Stimulated activated CD8-positive, alpha-beta memory T cell treated with anti-CD3 and anti-CD28 coated beads, Interleukin-4, amount 100 ng/mL, for 48 hours (primary cell): Measurements from ENCODE around the gene TNIK.

Experiments used
- DNase-seq: peaks from one replicate; pipeline ENCODE4 v3.0.0-alpha.2; 2020

Gene TNIK

GRCh38 chr3:171181907-171182690, 278.1 kb downstream of the TNIK start:
- DNase-seq = no peak

DNA sequence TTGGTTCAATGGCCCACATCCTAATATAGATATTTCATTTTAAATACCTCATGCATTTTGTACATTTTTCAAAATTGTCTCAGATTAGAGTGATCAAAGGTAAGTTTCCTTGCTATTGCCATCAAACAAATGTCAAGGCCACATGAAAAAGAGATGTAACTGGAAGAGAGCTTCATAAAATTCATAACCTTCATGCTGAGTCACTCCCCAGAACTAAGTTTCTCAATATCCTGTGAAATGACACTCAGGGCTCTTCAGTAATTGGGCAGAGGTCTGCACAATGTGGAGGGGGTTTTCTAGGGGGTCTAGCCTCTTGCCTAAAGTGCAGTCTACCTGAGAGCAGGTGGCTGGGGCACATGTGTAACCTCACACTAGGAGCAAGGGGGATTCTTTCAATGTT, 281.5 kb downstream of the TNIK start:
- no peak for DNase-seq

- no peak for DNase-seq
Observed at GRCh38 chr3:171177553-171177952, 282.7 kb downstream of the TNIK start.

- DNase-seq = no peak
Observed at GRCh38 chr3:171177056-171177455, 283.1 kb downstream of the TNIK start.

GRCh38 chr3:171176244-171176933, 283.8 kb downstream of the TNIK start:
- DNase-seq = no peak

DNA sequence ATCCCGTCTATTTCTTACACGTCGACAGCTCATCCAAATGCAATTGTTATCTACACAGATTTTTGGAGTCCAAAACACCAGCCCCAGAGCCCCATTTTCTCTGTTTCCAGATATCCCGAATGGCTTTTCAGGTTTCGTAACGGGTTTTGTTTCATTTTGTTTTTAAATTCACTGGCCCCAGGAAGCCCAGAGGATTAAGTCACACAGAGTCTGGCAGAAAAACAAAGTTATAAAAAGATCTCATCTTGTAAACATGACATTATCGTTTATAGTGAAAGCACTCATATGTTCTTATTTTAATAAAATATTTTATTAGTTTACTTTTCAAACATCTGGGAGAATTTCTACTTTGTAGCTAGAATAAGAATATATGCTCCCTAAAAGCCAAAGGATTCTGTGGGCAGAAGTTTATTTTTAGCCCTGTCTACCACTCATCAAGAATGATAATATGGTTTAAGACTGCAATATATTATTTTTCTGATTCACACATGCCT, 284.4 kb downstream of the TNIK start:
- DNase-seq = no peak

- no peak for DNase-seq
Observed at GRCh38 chr3:171173736-171174135, 286.5 kb downstream of the TNIK start.

- peak; percentile 49 for DNase-seq
Observed at GRCh38 chr3:171172070-171172469, 288.1 kb downstream of the TNIK start.

- DNase-seq = no peak
Observed at GRCh38 chr3:171169866-171170265, 290.3 kb downstream of the TNIK start.

- DNase-seq = no peak
Observed at GRCh38 chr3:171169443-171169842, 290.8 kb downstream of the TNIK start.

DNA sequence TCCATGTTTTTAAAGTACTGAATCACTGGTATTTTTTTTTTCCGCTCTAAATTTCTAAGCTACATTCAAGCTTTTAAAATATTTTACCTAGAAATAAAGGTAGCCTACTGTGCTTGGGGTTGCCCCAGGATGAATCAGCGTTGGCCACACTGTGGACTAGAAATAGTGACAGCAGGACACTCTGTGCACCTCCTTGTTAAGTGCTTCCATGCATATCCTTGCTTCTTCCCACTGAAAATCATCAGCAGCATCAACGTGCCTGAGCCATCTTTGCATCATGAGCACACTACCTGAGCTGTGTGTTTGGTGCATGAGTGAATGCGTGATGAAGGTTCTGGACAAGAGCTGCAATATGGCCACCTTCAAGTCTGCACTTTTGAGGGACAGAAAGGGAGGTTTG, 291.7 kb downstream of the TNIK start:
- no peak for DNase-seq

- no peak for DNase-seq
Observed at GRCh38 chr3:171168086-171168485, 292.1 kb downstream of the TNIK start.

DNA sequence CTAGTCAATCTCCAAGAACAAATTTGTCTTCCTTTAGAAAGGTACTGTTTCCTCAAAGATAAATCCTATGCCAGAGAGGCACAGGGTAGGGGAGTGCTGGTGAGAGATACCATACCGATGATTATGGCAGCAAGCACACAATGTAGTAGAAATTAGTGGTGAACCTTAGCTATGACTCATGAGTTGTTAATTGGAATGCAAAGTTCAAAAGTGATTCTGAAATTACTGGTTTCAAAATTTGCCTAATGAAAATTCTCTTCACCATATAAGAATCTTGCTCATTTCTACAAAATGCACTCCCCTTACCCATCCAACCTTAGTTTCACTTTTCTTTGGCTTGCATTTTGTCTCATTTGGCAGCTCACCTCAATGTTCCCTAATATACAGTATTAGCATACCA, 294.2 kb downstream of the TNIK start:
- no peak for DNase-seq

GRCh38 chr3:171165499-171165921, 294.7 kb downstream of the TNIK start:
- no peak for DNase-seq

- no peak for DNase-seq
Observed at GRCh38 chr3:171164067-171164465, 296.1 kb downstream of the TNIK start.

DNA sequence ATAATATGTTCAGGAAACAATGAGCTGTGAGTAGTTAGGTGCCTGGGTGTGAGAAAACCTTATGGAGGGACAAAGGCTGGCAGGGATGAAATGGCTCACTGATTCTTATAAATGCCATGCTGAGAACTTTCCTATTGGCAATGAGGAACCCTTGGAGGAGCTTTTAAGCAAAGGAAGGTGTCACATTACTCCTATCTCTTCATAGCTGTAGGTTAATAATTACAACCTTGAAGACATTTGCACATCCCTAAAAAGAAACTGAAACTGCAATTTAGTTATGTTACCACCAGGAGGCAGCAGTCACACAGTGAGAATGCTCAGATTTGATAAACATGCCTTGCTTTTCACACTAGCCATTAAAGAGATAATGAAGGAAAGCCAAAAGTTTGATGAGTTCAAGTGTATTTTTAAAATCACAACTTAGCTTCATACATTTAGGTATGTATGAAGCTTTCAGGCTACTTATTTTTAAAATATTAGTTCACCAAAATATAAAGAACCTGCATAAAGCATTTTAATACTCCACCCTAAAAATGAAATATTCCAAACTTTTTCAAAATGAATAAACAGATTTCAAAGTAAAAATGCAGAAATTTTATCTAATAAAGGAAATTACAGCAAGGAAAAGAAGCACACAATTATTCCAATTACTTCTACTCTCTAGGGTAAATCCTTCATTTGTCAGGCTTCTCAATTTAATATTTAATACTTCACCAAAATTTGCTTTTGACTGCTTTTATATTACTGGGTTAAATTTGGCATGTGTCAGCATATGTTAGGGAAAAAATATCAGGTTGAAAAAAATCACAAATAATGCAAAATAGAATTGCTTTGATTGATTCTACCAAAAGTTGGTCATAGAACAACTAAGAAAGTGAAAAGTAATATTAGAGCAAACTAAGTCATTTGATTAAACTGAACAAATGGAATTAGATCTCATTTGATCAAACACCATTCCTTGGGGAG, 296.8 kb downstream of the TNIK start:
- no peak for DNase-seq

DNA sequence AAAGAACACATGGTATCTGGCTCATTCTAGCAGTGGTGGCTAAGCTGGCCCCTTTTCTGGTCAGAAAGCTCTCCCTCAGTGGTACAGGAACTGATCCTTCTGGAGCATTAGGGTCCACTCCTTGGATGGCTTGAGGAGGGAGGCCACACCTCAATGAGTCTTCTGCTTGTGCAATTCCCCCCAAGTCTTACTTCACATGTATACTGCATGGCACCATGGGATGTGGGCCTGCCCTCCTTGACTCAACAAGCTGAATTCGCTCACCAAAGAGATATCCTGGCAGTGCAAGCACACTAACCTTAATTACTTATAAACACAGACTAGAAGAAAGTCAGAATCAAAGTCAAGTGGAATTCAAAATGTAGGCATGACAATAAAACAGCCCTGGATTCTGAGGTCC, 299.9 kb downstream of the TNIK start:
- no peak for DNase-seq

- no peak for DNase-seq
Observed at GRCh38 chr3:171159822-171160157, 300.4 kb downstream of the TNIK start.

- no peak for DNase-seq
Observed at GRCh38 chr3:171159024-171159821, 301.0 kb downstream of the TNIK start.

DNA sequence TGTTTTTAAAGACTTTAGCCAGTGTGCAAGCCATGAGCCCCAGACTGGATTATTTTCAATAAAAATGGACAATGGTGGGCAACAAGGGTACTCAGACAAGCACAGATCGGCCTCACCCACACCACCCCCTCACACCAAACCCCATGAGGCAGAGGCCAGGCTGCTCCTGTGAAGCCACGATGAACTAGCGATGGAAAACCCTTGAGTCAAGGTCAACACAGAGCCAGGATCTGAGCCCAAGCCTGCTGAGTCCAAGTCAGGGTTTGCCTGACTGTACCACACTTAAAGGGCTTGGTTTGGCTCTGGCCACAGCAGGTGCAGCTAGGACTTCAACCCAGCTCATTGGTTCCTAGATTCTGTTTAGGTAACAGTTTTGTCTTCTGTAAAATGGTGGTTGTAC, 302.2 kb downstream of the TNIK start:
- DNase-seq = no peak

DNA sequence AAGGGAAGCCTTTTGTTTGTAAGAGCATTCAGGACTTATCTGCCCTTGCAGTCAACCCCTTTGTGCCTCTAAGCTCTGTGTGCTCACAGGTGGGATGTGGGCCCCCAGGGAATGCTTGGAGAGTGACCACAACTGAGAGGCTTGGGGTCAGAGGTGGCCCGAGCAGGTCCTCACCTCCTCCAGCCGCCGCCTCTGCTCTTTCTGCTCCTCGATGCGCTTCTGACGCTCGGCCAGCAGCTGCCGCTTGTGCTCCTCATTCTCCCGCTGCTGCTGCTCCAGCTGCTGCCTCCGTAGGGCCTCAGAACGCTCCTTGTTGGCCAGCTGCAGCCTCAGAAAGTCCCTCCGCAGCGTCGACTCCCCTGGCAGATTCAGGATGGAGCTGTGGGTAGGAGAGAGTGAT, 302.9 kb downstream of the TNIK start:
- DNase-seq = no peak

- DNase-seq = no peak
Observed at GRCh38 chr3:171156401-171157010, 303.7 kb downstream of the TNIK start.
